Measurements from ENCODE around the gene CACNG4.

The CACNG4 gene

GRCh38 chr17:67067571-67068482, 103.3 kb downstream of the CACNG4 start:
- TF ChIP-seq ESRRG (CRISPR knock-in tag; IDR thresholded peaks at IDR 0.05) (no peak), CREB5 (CRISPR knock-in tag; IDR thresholded peaks at IDR 0.05; ENCODE audit: low read depth) (no peak), CSDC2 (CRISPR knock-in tag; IDR thresholded peaks at IDR 0.05) (no peak), POU6F1 (CRISPR knock-in tag; IDR thresholded peaks at IDR 0.05; ENCODE audit: borderline replicate concordance, low read depth) (no peak), ZFP3 (CRISPR knock-in tag; IDR thresholded peaks at IDR 0.05) (no peak), ARNTL (CRISPR knock-in tag; IDR thresholded peaks at IDR 0.05; ENCODE audit: borderline replicate concordance, low read depth) (no peak), OSR1 (CRISPR knock-in tag; IDR thresholded peaks at IDR 0.05) (no peak), ZC3H10 (CRISPR knock-in tag; IDR thresholded peaks at IDR 0.05) (no peak), ZNF70 (CRISPR knock-in tag; IDR thresholded peaks at IDR 0.05) (no peak), CSRNP3 (CRISPR knock-in tag; IDR thresholded peaks at IDR 0.05) (no peak), ZNF8 (CRISPR knock-in tag; IDR thresholded peaks at IDR 0.05) (no peak), GLIS3 (CRISPR knock-in tag; IDR thresholded peaks at IDR 0.05) (no peak), TOX (CRISPR knock-in tag; IDR thresholded peaks at IDR 0.05; ENCODE audit: borderline replicate concordance) (no peak), RARB (CRISPR knock-in tag; IDR thresholded peaks at IDR 0.05) (no peak), ZFP30 (CRISPR knock-in tag; IDR thresholded peaks at IDR 0.05) (no peak)
- TF ChIP-seq, protein P1, sequence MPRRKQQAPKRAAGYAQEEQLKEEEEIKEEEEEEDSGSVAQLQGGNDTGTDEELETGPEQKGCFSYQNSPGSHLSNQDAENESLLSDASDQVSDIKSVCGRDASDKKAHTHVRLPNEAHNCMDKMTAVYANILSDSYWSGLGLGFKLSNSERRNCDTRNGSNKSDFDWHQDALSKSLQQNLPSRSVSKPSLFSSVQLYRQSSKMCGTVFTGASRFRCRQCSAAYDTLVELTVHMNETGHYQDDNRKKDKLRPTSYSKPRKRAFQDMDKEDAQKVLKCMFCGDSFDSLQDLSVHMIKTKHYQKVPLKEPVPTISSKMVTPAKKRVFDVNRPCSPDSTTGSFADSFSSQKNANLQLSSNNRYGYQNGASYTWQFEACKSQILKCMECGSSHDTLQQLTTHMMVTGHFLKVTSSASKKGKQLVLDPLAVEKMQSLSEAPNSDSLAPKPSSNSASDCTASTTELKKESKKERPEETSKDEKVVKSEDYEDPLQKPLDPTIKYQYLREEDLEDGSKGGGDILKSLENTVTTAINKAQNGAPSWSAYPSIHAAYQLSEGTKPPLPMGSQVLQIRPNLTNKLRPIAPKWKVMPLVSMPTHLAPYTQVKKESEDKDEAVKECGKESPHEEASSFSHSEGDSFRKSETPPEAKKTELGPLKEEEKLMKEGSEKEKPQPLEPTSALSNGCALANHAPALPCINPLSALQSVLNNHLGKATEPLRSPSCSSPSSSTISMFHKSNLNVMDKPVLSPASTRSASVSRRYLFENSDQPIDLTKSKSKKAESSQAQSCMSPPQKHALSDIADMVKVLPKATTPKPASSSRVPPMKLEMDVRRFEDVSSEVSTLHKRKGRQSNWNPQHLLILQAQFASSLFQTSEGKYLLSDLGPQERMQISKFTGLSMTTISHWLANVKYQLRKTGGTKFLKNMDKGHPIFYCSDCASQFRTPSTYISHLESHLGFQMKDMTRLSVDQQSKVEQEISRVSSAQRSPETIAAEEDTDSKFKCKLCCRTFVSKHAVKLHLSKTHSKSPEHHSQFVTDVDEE (CRISPR knock-in tag; IDR thresholded peaks at IDR 0.05): no peak
- TF ChIP-seq, protein P2, sequence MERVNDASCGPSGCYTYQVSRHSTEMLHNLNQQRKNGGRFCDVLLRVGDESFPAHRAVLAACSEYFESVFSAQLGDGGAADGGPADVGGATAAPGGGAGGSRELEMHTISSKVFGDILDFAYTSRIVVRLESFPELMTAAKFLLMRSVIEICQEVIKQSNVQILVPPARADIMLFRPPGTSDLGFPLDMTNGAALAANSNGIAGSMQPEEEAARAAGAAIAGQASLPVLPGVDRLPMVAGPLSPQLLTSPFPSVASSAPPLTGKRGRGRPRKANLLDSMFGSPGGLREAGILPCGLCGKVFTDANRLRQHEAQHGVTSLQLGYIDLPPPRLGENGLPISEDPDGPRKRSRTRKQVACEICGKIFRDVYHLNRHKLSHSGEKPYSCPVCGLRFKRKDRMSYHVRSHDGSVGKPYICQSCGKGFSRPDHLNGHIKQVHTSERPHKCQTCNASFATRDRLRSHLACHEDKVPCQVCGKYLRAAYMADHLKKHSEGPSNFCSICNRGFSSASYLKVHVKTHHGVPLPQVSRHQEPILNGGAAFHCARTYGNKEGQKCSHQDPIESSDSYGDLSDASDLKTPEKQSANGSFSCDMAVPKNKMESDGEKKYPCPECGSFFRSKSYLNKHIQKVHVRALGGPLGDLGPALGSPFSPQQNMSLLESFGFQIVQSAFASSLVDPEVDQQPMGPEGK (CRISPR knock-in tag; IDR thresholded peaks at IDR 0.05; ENCODE audit: borderline replicate concordance): no peak
- no peak for ATAC-seq

DNA sequence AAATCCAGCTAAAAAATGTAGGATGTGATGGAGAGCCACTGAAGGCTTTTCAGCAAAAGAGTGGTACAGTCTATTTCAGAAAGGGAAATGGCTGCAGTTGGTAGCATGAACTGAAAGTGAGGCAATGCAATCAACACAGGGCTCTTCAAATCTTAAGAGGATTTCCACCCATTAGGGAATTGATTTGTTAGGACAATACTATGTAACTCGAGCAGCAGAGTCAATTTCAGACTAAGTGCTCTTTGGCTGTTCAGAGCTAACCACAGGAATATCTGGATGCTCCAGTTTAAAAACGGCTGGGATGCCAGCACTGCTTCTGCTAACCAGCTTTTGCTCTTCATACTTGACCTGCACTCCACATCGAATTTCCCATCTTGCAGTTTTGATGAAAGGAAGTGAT, 104.5 kb downstream of the CACNG4 start:
- no peak for TF ChIP-seq CSDC2 (CRISPR knock-in tag; IDR thresholded peaks at IDR 0.05)
- no peak for TF ChIP-seq SNAI2 (CRISPR knock-in tag; IDR thresholded peaks at IDR 0.05)
- TF ChIP-seq GLIS3 (CRISPR knock-in tag; IDR thresholded peaks at IDR 0.05): no peak
- no peak for TF ChIP-seq POU6F1 (CRISPR knock-in tag; IDR thresholded peaks at IDR 0.05; ENCODE audit: borderline replicate concordance, low read depth)
- no peak for TF ChIP-seq CSRNP3 (CRISPR knock-in tag; IDR thresholded peaks at IDR 0.05)
- TF ChIP-seq ZNF8 (CRISPR knock-in tag; IDR thresholded peaks at IDR 0.05): no peak
- TF ChIP-seq TOX (CRISPR knock-in tag; IDR thresholded peaks at IDR 0.05; ENCODE audit: borderline replicate concordance): no peak
- no peak for ATAC-seq

Data from SK-N-SH treated with all-trans-retinoic acid at 6 μM for 48 hours (cell line).